GM18526 (cell line): ENCODE measurements around the gene TRPC4AP.

ENCODE experiments used
- POLR2A ChIP-seq: IDR thresholded peaks from 3 replicates; pipeline ENCODE4 v1.6.1; 2011; ENCODE audit not compliant: insufficient read length; ENCODE audit errors: extremely low read depth

The TRPC4AP gene

GRCh38 chr20:34993941-34994508, 98.6 kb downstream of the TRPC4AP start:
- no peak for TF ChIP-seq POLR2A

GRCh38 chr20:34992751-34993417, 99.7 kb downstream of the TRPC4AP start:
- TF ChIP-seq POLR2A, result no peak

DNA sequence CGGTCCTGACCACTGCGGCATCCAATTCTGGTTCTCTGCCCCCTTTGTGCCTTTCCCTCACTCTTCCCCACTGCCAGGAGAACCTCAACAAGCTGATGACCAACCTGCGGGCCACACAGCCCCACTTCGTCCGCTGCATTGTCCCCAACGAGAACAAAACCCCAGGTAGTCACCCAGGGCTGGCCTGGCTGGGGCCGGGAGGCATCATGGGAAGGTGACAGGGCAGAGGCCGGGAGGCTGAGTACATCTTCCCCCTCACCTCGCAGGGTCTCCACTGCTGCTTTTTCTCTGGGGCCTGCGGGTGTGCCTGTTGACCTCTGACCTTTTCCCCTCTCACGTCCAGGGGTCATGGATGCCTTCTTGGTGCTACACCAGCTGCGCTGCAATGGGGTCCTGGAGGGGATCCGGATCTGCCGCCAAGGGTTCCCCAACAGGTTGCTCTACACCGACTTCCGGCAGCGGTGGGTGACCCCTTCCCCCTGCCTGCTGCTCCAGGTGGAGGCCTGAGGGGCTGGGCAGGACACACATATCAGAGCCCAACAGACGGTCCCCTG, 101.9 kb downstream of the TRPC4AP start:
- no peak for TF ChIP-seq POLR2A

DNA sequence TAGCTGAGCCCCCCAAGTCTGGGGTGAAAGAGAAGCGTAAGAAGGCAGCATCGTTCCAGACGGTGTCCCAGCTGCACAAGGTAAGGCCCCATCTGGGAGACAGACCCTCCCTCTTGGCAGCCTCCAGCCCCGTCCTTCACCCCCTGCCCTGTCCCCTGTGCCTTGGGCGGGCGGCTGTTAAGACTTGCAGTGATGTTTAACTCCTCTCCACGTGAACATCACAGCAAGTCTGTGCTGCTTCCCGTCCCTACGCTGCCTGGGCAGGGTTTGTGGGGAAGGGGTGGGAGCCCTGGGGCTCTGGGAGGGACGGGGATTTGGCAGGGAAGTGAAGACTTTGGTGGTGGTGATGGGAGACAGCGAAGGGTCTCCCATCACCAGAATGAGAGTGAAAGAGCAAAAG, 102.4 kb downstream of the TRPC4AP start:
- TF ChIP-seq POLR2A, result no peak

DNA sequence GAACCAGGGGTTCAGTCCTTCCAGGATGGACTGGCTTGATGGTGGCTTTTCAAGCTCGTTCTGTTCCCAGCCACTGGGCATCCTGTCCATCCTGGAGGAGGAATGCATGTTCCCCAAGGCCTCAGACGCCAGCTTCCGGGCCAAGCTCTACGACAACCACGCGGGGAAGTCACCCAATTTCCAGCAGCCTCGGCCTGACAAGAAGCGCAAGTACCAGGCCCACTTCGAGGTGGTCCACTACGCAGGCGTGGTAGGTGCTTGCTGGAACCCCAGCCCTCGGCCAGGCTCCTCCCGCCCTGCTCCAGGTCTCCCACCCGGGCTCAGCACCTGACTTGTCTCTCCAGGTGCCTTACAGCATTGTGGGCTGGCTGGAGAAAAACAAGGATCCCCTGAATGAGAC, 102.9 kb downstream of the TRPC4AP start:
- no peak for TF ChIP-seq POLR2A

- no peak for TF ChIP-seq POLR2A
These were observed 103.5 kb downstream of the TRPC4AP start for GRCh38 chr20:34989118-34989517.

- no peak for TF ChIP-seq POLR2A
These were observed 104.4 kb downstream of the TRPC4AP start for GRCh38 chr20:34988191-34988540.

GRCh38 chr20:34987288-34988190, 105.1 kb downstream of the TRPC4AP start:
- no peak for TF ChIP-seq POLR2A

GRCh38 chr20:34986311-34987287, 106.0 kb downstream of the TRPC4AP start:
- no peak for TF ChIP-seq POLR2A

DNA sequence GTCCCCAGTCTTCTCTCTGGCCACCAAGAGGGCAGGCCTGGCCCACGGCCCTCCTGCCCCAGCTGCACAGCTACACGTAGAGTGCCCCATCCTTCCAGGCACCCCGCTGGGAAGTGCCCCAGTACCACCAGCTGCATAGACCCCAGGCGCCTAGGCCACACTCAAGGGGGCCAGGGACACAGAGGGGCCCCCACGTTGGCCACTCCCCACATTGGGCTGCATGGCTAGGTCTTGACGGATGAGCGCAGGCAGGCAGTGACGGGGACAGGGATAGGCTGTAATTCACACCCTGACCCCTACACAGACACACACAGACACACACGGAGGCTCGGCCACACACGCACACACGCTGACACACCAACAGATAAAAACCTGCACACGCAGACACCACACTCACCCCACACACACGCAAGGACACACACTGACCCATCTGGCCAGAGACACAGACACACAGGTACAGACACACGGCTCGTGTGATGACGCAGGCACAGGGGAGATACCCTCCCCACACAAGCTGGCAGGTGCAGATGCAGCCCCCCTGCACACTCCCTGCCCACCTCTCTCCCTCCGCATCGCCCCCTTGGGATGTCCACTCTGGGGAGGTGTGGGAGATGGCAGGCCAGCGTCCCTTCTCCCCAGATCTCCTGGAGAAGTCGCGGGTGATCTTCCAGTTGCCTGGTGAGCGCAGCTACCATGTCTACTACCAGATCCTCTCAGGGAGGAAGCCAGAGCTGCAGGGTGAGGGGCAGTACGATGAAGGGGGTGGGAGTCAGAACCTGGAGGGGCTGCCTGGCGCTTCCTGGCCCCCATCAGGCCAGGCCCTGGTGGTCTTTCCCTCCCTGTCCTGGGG, 106.9 kb downstream of the TRPC4AP start:
- no peak for TF ChIP-seq POLR2A

GRCh38 chr20:34984756-34985261, 107.8 kb downstream of the TRPC4AP start:
- TF ChIP-seq POLR2A, result no peak

GRCh38 chr20:34983995-34984735, 108.4 kb downstream of the TRPC4AP start:
- TF ChIP-seq POLR2A, result no peak
